SK-N-SH treated with all-trans-retinoic acid at 6 μM for 48 hours (cell line): ENCODE data around the gene ZNF283.
"Not testable (repeated sequence)": the region's sequence is repeated elsewhere in the genome, so short reads cannot be mapped to it uniquely, and the experiment has no call there.

Experiments
- ARNTL ChIP-seq: fragments of 450-650 bp; formaldehyde crosslinking; IDR thresholded peaks from 2 replicates; pipeline ENCODE4 v1.5.0; 2020; ENCODE audit warnings: low read depth, mild to moderate bottlenecking, moderate library complexity, borderline replicate concordance
- ESRRG ChIP-seq: fragments of 250-450 bp; sonication (Bioruptor Pico); IDR thresholded peaks from 2 replicates; pipeline ENCODE4 v1.6.1; 2021; ENCODE audit warnings: mild to moderate bottlenecking
- GLIS3 ChIP-seq: fragments of 250-450 bp; sonication (Bioruptor Pico); IDR thresholded peaks from 2 replicates; pipeline ENCODE4 v1.5.0; 2020; ENCODE audit warnings: mild to moderate bottlenecking, moderate library complexity
- ISL1 ChIP-seq: fragments of 250-450 bp; sonication (Bioruptor Pico); IDR thresholded peaks from 2 replicates; pipeline ENCODE4 v2.1.2; 2022; ENCODE audit warnings: mild to moderate bottlenecking, moderate library complexity
- OSR1 ChIP-seq: fragments of 250-450 bp; sonication (Bioruptor Pico); IDR thresholded peaks from 2 replicates; pipeline ENCODE4 v1.8.0; 2022; ENCODE audit warnings: moderate library complexity, mild to moderate bottlenecking, inconsistent platforms
- RARB ChIP-seq: fragments of 250-450 bp; sonication (Bioruptor Pico); IDR thresholded peaks from 2 replicates; pipeline ENCODE4 v1.8.0; 2021; ENCODE audit warnings: mild to moderate bottlenecking, moderate library complexity
- TOX ChIP-seq: fragments of 250-450 bp; sonication (Bioruptor Pico); IDR thresholded peaks from 2 replicates; pipeline ENCODE4 v1.8.0; 2021; ENCODE audit warnings: mild to moderate bottlenecking, moderate library complexity, borderline replicate concordance
- ZC3H10 ChIP-seq: fragments of 250-450 bp; sonication (Bioruptor Pico); IDR thresholded peaks from 2 replicates; pipeline ENCODE4 v1.5.1; 2021; ENCODE audit warnings: mild to moderate bottlenecking, moderate library complexity
- ZFP3 ChIP-seq: fragments of 250-450 bp; sonication (Bioruptor Pico); IDR thresholded peaks from 2 replicates; pipeline ENCODE4 v1.5.0; 2020; ENCODE audit warnings: mild to moderate bottlenecking, moderate library complexity
- ZFP30 ChIP-seq: fragments of 450-650 bp; formaldehyde crosslinking; IDR thresholded peaks from 2 replicates; pipeline ENCODE4 v1.5.0; 2022; ENCODE audit warnings: mild to moderate bottlenecking, moderate library complexity
- ZNF70 ChIP-seq: fragments of 450-650 bp; formaldehyde crosslinking; IDR thresholded peaks from 2 replicates; pipeline ENCODE4 v1.5.0; 2020; ENCODE audit warnings: mild to moderate bottlenecking, moderate library complexity
- TF ChIP-seq, protein P1 (sequence below): fragments of 250-450 bp; sonication (Bioruptor Pico); IDR thresholded peaks from 2 replicates; pipeline ENCODE4 v1.5.1; 2020; ENCODE audit warnings: low read depth, mild to moderate bottlenecking, moderate library complexity
- TF ChIP-seq, protein P2 (sequence below): fragments of 250-450 bp; sonication (Bioruptor Pico); IDR thresholded peaks from 2 replicates; pipeline ENCODE4 v1.8.0; 2020; ENCODE audit warnings: mild to moderate bottlenecking, moderate library complexity, borderline replicate concordance
- TF ChIP-seq, protein P3 (sequence below): fragments of 250-450 bp; sonication (Bioruptor Pico); IDR thresholded peaks from 2 replicates; pipeline ENCODE4 v1.8.0; 2021; ENCODE audit warnings: low read depth, mild to moderate bottlenecking, moderate library complexity, borderline replicate concordance

DNA sequence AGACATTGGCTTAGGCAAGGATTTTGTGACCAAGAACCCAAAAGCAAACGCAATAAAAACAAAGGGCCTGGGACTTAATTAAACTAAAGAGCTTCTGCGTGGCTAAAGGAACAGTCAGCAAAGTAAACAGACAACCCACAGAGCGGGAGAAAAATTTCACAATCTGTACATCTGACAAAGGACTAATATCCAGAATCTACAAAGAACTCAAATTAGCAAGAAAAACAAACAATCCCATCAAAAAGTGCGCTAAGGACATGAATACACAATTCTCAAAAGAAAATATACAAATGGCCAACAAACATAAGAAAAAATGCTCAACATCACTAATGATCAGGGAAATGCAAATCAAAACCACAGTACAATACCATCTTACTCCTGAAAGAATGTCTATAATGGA, 2.5 kb upstream of the ZNF283 start:
- TF ChIP-seq ZFP30 (CRISPR knock-in tag); TOX; ZFP3 (CRISPR knock-in tag); ZC3H10 (CRISPR knock-in tag); RARB (CRISPR knock-in tag); ISL1 (CRISPR knock-in tag); GLIS3 (CRISPR knock-in tag); ZNF70 (CRISPR knock-in tag); ESRRG; OSR1; ARNTL: not testable (repeated sequence)
- TF ChIP-seq, protein P1, sequence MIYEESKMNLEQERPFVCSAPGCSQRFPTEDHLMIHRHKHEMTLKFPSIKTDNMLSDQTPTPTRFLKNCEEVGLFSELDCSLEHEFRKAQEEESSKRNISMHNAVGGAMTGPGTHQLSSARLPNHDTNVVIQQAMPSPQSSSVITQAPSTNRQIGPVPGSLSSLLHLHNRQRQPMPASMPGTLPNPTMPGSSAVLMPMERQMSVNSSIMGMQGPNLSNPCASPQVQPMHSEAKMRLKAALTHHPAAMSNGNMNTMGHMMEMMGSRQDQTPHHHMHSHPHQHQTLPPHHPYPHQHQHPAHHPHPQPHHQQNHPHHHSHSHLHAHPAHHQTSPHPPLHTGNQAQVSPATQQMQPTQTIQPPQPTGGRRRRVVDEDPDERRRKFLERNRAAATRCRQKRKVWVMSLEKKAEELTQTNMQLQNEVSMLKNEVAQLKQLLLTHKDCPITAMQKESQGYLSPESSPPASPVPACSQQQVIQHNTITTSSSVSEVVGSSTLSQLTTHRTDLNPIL: not testable (repeated sequence)
- TF ChIP-seq, protein P2, sequence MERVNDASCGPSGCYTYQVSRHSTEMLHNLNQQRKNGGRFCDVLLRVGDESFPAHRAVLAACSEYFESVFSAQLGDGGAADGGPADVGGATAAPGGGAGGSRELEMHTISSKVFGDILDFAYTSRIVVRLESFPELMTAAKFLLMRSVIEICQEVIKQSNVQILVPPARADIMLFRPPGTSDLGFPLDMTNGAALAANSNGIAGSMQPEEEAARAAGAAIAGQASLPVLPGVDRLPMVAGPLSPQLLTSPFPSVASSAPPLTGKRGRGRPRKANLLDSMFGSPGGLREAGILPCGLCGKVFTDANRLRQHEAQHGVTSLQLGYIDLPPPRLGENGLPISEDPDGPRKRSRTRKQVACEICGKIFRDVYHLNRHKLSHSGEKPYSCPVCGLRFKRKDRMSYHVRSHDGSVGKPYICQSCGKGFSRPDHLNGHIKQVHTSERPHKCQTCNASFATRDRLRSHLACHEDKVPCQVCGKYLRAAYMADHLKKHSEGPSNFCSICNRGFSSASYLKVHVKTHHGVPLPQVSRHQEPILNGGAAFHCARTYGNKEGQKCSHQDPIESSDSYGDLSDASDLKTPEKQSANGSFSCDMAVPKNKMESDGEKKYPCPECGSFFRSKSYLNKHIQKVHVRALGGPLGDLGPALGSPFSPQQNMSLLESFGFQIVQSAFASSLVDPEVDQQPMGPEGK: not testable (repeated sequence)
- TF ChIP-seq, protein P3, sequence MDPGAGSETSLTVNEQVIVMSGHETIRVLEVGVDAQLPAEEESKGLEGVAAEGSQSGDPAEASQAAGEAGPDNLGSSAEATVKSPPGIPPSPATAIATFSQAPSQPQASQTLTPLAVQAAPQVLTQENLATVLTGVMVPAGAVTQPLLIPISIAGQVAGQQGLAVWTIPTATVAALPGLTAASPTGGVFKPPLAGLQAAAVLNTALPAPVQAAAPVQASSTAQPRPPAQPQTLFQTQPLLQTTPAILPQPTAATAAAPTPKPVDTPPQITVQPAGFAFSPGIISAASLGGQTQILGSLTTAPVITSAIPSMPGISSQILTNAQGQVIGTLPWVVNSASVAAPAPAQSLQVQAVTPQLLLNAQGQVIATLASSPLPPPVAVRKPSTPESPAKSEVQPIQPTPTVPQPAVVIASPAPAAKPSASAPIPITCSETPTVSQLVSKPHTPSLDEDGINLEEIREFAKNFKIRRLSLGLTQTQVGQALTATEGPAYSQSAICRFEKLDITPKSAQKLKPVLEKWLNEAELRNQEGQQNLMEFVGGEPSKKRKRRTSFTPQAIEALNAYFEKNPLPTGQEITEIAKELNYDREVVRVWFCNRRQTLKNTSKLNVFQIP (CRISPR knock-in tag): not testable (repeated sequence)
